ENCODE measurements around the gene BTBD6. TPM values are rescaled to one million over a fixed set of nuclear protein-coding genes. Genes with fewer than 3 reads are reported as not detected.
A peak's percentile ranks its signal among the peaks of the same experiment; 100 is the strongest.
"Not testable (repeated sequence)": the region's sequence is repeated elsewhere in the genome, so short reads cannot be mapped to it uniquely, and the experiment has no call there.

Gene BTBD6
- total and polyA plus RNA-seq, 5 donors from 2014 or later = 4.6 to 39.4 (median 12.8) TPM

DNA sequence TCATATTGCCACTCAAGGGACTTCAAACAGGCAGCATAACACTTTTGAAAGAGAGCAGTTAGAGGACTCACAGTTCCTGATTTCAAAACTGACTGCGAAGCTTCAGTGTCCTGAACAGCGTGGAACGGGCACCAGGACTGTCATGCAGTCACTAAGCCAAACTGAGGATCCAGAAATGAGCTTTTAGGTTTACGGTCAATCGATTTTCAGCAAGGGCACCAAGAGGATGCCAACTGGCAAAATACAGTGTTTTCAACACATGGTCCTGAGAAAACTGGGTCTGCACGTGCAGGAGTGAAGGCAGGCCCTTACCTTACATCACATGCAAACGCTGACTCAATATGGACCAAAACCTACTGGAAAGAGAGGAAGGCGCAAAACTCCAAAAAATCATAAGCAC is 36.8 kb downstream of the BTBD6 start:
- H3K4me1 ChIP-seq (ENCODE audit: control insufficient read depth, insufficient read depth, low read length, poor library complexity, severe bottlenecking) = peaks cover 3% of the 10 kb centered on the region
- Mint-ChIP-seq H3K36me3 (peaks cover 17% of the 10 kb centered on the region), H3K9me3 (no peaks in the 10 kb centered on the region), H3K4me1 (peaks cover 4 to 28% (median 16%) of the 10 kb centered on the region in 4 donors), H3K4me3 (no peak overlapping the region), H3K27ac (no peak overlapping the region), H3K27me3 (peaks cover 5% of the 10 kb centered on the region)
- no peaks in the 10 kb centered on the region for H3K27me3 ChIP-seq (ENCODE audit: control insufficient read depth, insufficient read depth, low read length)
- H3K4me3 ChIP-seq (ENCODE audit: low read depth, low read length) = no peak overlapping the region
- DNase-seq (no peak), ATAC-seq (ENCODE audit: low read depth in 2 of 2) (no peak)
- peaks cover 5% of the 10 kb centered on the region for H3K36me3 ChIP-seq (ENCODE audit: control insufficient read depth, insufficient read depth, low read length)
- no peaks in the 10 kb centered on the region for H3K9me3 ChIP-seq (ENCODE audit: control insufficient read depth in 2 of 2, low read length in 2 of 2)
- no peak overlapping the region for H3K27ac ChIP-seq (ENCODE audit: insufficient read depth, low read length, poor library complexity, severe bottlenecking)

- no peaks in the 10 kb centered on the region for H3K9me3 Mint-ChIP-seq
- H3K27me3 ChIP-seq (ENCODE audit: control insufficient read depth, insufficient read depth, low read length) = no peaks in the 10 kb centered on the region
- H3K36me3 ChIP-seq (ENCODE audit: control insufficient read depth, insufficient read depth, low read length) = peaks cover 5% of the 10 kb centered on the region
- H3K36me3 Mint-ChIP-seq = peaks cover 17% of the 10 kb centered on the region
- peaks cover under 1% of the 10 kb centered on the region for H3K4me1 ChIP-seq (ENCODE audit: control insufficient read depth, insufficient read depth, low read length, poor library complexity, severe bottlenecking)
- DNase-seq (no peak), ATAC-seq (ENCODE audit: low read depth in 2 of 2) (no peak)
- H3K4me1 Mint-ChIP-seq = peaks cover 1 to 31% (median 14%) of the 10 kb centered on the region in 4 donors
- H3K4me3 ChIP-seq (ENCODE audit: low read depth, low read length) = no peak overlapping the region
- no peaks in the 10 kb centered on the region for H3K9me3 ChIP-seq (ENCODE audit: control insufficient read depth in 2 of 2, low read length in 2 of 2)
- no peak overlapping the region for H3K4me3 Mint-ChIP-seq
- peaks cover 5% of the 10 kb centered on the region for H3K27me3 Mint-ChIP-seq
- no peak overlapping the region for H3K27ac ChIP-seq (ENCODE audit: insufficient read depth, low read length, poor library complexity, severe bottlenecking)
- H3K27ac Mint-ChIP-seq = no peak overlapping the region
Observed at GRCh38 chr14:105286759-105287144, 38.4 kb downstream of the BTBD6 start.

DNA sequence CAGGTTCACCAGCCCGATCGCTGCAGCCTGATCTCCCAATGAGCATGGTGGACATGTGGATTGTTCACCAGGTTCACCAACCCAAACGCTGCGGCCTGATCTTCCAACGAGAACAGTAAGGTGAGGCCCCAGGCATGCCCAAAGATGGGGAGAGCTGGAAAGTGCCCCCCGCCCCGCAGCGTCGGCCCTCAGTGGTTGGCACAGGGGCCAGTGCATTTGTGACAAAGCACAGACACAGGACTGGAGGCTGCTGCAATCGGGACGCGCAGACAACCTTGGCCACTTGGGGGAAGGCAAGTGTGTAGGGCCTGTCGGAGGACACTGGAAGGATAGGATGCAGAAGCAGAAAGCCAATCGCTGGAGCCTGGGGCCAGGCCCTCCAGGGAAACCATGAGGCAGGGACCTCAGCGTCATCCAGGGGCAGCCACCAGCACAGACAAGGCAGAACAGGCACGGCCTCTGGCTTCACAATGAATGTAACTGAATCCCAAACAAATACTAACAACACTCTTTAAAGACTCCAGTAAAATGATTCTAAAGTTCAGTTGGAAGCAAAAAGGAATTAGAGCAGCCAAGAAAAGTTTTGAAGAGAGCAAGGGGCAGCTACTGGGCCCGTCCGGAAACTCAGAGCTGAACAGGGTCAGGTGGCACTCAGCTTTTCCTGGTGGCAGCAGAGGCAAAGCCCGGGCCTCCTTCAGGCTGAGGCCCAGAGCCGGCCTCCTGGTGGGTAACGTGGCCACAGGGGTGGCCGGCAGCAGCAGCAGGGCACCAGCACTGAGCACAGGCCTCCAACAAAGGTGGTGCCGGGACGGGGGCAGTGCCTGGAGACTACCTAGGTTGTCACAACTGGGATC is 39.1 kb downstream of the BTBD6 start:
- peaks cover 5% of the 10 kb centered on the region for H3K36me3 ChIP-seq (ENCODE audit: control insufficient read depth, insufficient read depth, low read length)
- H3K9me3 ChIP-seq (ENCODE audit: control insufficient read depth in 2 of 2, low read length in 2 of 2) = no peaks in the 10 kb centered on the region
- DNase-seq (no peak), ATAC-seq (ENCODE audit: low read depth in 2 of 2) (no peak)
- Mint-ChIP-seq H3K4me1 (peaks cover 0 to 32% (median 8%) of the 10 kb centered on the region in 4 donors), H3K27me3 (peaks cover 5% of the 10 kb centered on the region), H3K36me3 (peaks cover 17% of the 10 kb centered on the region), H3K4me3 (no peak overlapping the region), H3K27ac (no peak overlapping the region), H3K9me3 (no peaks in the 10 kb centered on the region)
- no peak overlapping the region for H3K4me3 ChIP-seq (ENCODE audit: low read depth, low read length)
- no peaks in the 10 kb centered on the region for H3K4me1 ChIP-seq (ENCODE audit: control insufficient read depth, insufficient read depth, low read length, poor library complexity, severe bottlenecking)
- H3K27me3 ChIP-seq (ENCODE audit: control insufficient read depth, insufficient read depth, low read length) = no peaks in the 10 kb centered on the region
- H3K27ac ChIP-seq (ENCODE audit: insufficient read depth, low read length, poor library complexity, severe bottlenecking) = no peak overlapping the region

GRCh38 chr14:105288936-105289335 is 40.6 kb downstream of the BTBD6 start:
- H3K27me3 Mint-ChIP-seq; H3K27ac ChIP-seq (ENCODE audit: insufficient read depth, low read length, poor library complexity, severe bottlenecking); H3K27me3 ChIP-seq (ENCODE audit: control insufficient read depth, insufficient read depth, low read length); H3K4me3 Mint-ChIP-seq; H3K9me3 ChIP-seq (ENCODE audit: control insufficient read depth in 2 of 2, low read length in 2 of 2); H3K9me3 Mint-ChIP-seq; DNase-seq; H3K36me3 ChIP-seq (ENCODE audit: control insufficient read depth, insufficient read depth, low read length); H3K4me3 ChIP-seq (ENCODE audit: low read depth, low read length); ATAC-seq (ENCODE audit: low read depth in 2 of 2): not testable (repeated sequence)
- Mint-ChIP-seq H3K4me1 (peaks cover 0 to 37% (median 3%) of the 10 kb centered on the region in 4 donors), H3K36me3 (peaks cover 14% of the 10 kb centered on the region), H3K27ac (peak overlapping the region in 2 of 3 donors; percentile 20 to 55)
- peaks cover 15% of the 10 kb centered on the region for H3K4me1 ChIP-seq (ENCODE audit: control insufficient read depth, insufficient read depth, low read length, poor library complexity, severe bottlenecking)

DNA sequence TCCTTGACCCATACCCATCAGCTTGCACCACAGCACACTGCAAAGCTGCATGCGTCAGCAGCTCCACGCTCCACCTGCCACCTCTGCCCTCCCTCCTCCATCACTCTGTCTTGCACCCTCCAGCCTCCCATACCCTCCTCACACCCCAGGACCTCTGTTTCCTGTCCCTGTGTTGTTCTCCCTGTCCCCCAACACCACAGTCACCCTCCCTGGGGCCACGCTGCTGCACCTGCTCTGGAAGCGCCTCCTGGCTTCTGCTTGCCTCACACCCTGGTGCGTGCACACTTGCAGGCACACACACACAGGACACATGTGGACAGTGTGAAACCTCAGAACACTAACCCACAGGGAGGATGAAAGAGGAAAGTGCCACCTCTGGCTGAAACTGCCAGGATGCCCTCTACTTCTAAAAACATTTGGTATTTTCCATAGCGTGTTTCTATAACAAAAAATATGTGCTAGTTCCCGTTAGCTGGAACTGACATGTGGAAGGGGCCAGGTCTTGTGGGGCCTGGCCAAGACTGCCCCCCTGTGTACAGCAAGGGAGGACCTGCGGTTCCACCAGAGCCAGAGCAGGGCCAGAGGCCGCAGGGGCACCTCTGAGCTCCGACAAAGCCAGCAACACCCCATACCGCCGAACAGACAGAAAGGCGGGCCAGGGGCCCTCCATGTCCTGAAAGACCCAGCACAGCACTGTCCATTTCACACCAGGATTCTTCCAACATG is 42.5 kb downstream of the BTBD6 start:
- Mint-ChIP-seq H3K4me3 (peak overlapping the region in 1 of 4 donors; percentile 90), H3K27me3 (peaks cover 5% of the 10 kb centered on the region), H3K36me3 (peaks cover 1% of the 10 kb centered on the region), H3K4me1 (peaks cover 7 to 39% (median 8%) of the 10 kb centered on the region in 4 donors), H3K9me3 (no peaks in the 10 kb centered on the region), H3K27ac (peak overlapping the region in 2 of 3 donors; percentile 32 to 75)
- no peak for DNase-seq
- H3K9me3 ChIP-seq (ENCODE audit: control insufficient read depth in 2 of 2, low read length in 2 of 2) = no peaks in the 10 kb centered on the region
- no peaks in the 10 kb centered on the region for H3K27me3 ChIP-seq (ENCODE audit: control insufficient read depth, insufficient read depth, low read length)
- H3K27ac ChIP-seq (ENCODE audit: insufficient read depth, low read length, poor library complexity, severe bottlenecking) = no peak overlapping the region
- peaks cover 21% of the 10 kb centered on the region for H3K4me1 ChIP-seq (ENCODE audit: control insufficient read depth, insufficient read depth, low read length, poor library complexity, severe bottlenecking)
- no peak overlapping the region for H3K4me3 ChIP-seq (ENCODE audit: low read depth, low read length)
- no peak for ATAC-seq (ENCODE audit: low read depth in 2 of 2)
- no peaks in the 10 kb centered on the region for H3K36me3 ChIP-seq (ENCODE audit: control insufficient read depth, insufficient read depth, low read length)

GRCh38 chr14:105292826-105293711 is 44.7 kb downstream of the BTBD6 start:
- H3K36me3 Mint-ChIP-seq = no peaks in the 10 kb centered on the region
- peak overlapping the region; percentile 14 for H3K27ac ChIP-seq (ENCODE audit: insufficient read depth, low read length, poor library complexity, severe bottlenecking)
- H3K4me3 Mint-ChIP-seq = peak overlapping the region in 1 of 4 donors; percentile 52
- ATAC-seq (ENCODE audit: low read depth in 2 of 2) = no peak
- no peak overlapping the region for H3K4me3 ChIP-seq (ENCODE audit: low read depth, low read length)
- peaks cover 21% of the 10 kb centered on the region for H3K4me1 ChIP-seq (ENCODE audit: control insufficient read depth, insufficient read depth, low read length, poor library complexity, severe bottlenecking)
- no peaks in the 10 kb centered on the region for H3K9me3 ChIP-seq (ENCODE audit: control insufficient read depth in 2 of 2, low read length in 2 of 2)
- peaks cover 9 to 42% (median 11%) of the 10 kb centered on the region in 4 donors for H3K4me1 Mint-ChIP-seq
- H3K27me3 ChIP-seq (ENCODE audit: control insufficient read depth, insufficient read depth, low read length) = no peaks in the 10 kb centered on the region
- no peaks in the 10 kb centered on the region for H3K9me3 Mint-ChIP-seq
- H3K27ac Mint-ChIP-seq = peak overlapping the region in 1 of 3 donors; percentile 36
- peak in 1 of 3 donors; percentile 51 for DNase-seq
- H3K36me3 ChIP-seq (ENCODE audit: control insufficient read depth, insufficient read depth, low read length) = no peaks in the 10 kb centered on the region
- H3K27me3 Mint-ChIP-seq = peaks cover 5% of the 10 kb centered on the region

DNA sequence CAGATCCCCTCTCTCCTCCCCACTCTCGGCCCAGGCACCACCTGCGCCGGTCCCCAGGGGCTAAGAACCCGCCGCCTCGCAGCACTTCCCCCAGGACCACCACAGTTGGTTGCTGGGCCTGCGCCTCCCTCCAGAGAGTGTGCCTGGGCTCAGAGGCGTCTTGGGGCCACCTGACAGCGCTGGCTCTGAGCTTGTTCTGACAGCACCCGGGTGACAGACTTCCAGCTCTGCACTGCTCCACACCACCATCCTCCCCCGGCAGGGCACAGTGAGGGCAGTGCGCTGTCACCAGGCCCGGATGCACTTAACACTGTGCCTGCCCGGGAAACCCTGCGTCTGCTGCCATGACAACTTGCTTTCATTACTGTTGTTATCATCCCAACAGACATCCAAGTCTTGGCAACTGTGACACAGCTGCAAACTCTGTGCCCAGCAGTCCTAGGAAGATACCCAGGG is 45.8 kb downstream of the BTBD6 start:
- H3K4me3 Mint-ChIP-seq = peak overlapping the region; percentile 36 to 81 (median 58)
- DNase-seq (peak in 2 of 3 donors; percentile 37 to 75), ATAC-seq (ENCODE audit: low read depth in 2 of 2) (peak; percentile 85 to 88)
- no peaks in the 10 kb centered on the region for H3K9me3 Mint-ChIP-seq
- H3K27ac Mint-ChIP-seq = peak overlapping the region in 2 of 3 donors; percentile 75 to 88
- Histone ChIP-seq H3K27ac (ENCODE audit: insufficient read depth, low read length, poor library complexity, severe bottlenecking) (peak overlapping the region; percentile 42), H3K4me3 (ENCODE audit: low read depth, low read length) (no peak overlapping the region), H3K27me3 (ENCODE audit: control insufficient read depth, insufficient read depth, low read length) (no peaks in the 10 kb centered on the region), H3K36me3 (ENCODE audit: control insufficient read depth, insufficient read depth, low read length) (no peaks in the 10 kb centered on the region), H3K9me3 (ENCODE audit: control insufficient read depth in 2 of 2, low read length in 2 of 2) (no peaks in the 10 kb centered on the region), H3K4me1 (ENCODE audit: control insufficient read depth, insufficient read depth, low read length, poor library complexity, severe bottlenecking) (peaks cover 29% of the 10 kb centered on the region)
- no peaks in the 10 kb centered on the region for H3K36me3 Mint-ChIP-seq
- peaks cover under 1% of the 10 kb centered on the region for H3K27me3 Mint-ChIP-seq
- H3K4me1 Mint-ChIP-seq = peaks cover 12 to 53% (median 18%) of the 10 kb centered on the region in 4 donors

Data from CD4-positive, CD25-positive, alpha-beta regulatory T cell (primary cell).